Measurements from ENCODE around the gene CDH5.

The CDH5 gene

DNA sequence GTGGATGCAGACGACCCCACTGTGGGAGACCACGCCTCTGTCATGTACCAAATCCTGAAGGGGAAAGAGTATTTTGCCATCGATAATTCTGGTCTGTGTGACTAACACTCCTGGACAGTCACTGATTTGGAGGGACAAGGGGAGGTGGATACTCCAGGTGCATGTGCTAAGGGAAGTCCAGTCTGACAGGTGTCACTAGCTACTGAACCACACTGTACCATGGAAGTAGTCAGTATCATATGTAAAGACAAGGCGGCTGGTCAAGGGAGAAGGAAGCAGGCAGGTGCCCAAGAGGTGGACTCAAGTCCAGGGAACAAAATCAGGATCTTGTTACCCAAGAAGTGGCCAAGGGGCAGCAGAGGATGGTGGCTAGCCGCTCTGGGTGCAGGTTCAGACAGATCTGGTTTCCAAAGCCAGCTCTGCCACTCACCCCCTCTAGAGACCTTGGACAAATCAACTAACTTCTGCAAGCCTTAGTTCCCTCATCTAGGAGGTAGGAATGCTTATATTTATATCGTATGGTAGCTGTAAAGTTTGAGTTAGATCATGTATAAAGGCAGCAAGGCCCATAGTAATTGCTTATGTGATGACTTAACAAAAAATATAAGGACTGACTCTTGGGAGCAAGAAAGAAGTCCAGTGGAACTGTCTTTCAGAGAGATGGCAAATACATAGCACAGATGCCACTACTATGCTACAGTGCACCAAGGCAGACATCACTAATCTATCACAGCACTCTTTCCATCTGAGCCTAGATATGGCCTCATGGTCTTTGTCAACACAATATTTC, 22.1 kb downstream of the CDH5 start:
- TF ChIP-seq, protein P1, sequence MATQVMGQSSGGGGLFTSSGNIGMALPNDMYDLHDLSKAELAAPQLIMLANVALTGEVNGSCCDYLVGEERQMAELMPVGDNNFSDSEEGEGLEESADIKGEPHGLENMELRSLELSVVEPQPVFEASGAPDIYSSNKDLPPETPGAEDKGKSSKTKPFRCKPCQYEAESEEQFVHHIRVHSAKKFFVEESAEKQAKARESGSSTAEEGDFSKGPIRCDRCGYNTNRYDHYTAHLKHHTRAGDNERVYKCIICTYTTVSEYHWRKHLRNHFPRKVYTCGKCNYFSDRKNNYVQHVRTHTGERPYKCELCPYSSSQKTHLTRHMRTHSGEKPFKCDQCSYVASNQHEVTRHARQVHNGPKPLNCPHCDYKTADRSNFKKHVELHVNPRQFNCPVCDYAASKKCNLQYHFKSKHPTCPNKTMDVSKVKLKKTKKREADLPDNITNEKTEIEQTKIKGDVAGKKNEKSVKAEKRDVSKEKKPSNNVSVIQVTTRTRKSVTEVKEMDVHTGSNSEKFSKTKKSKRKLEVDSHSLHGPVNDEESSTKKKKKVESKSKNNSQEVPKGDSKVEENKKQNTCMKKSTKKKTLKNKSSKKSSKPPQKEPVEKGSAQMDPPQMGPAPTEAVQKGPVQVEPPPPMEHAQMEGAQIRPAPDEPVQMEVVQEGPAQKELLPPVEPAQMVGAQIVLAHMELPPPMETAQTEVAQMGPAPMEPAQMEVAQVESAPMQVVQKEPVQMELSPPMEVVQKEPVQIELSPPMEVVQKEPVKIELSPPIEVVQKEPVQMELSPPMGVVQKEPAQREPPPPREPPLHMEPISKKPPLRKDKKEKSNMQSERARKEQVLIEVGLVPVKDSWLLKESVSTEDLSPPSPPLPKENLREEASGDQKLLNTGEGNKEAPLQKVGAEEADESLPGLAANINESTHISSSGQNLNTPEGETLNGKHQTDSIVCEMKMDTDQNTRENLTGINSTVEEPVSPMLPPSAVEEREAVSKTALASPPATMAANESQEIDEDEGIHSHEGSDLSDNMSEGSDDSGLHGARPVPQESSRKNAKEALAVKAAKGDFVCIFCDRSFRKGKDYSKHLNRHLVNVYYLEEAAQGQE (IDR thresholded peaks at IDR 0.05; ENCODE audit: low read depth): no peak
- TF ChIP-seq EGR1 (IDR thresholded peaks at IDR 0.05): no peak
- TF ChIP-seq CREB1 (IDR thresholded peaks at IDR 0.05; ENCODE audit: low read depth): no peak
- no peak for TF ChIP-seq FOXM1 (IDR thresholded peaks at IDR 0.05; ENCODE audit: borderline replicate concordance, low read depth)
- no peak for TF ChIP-seq TCF12 (IDR thresholded peaks at IDR 0.05; ENCODE audit: low read depth)

DNA sequence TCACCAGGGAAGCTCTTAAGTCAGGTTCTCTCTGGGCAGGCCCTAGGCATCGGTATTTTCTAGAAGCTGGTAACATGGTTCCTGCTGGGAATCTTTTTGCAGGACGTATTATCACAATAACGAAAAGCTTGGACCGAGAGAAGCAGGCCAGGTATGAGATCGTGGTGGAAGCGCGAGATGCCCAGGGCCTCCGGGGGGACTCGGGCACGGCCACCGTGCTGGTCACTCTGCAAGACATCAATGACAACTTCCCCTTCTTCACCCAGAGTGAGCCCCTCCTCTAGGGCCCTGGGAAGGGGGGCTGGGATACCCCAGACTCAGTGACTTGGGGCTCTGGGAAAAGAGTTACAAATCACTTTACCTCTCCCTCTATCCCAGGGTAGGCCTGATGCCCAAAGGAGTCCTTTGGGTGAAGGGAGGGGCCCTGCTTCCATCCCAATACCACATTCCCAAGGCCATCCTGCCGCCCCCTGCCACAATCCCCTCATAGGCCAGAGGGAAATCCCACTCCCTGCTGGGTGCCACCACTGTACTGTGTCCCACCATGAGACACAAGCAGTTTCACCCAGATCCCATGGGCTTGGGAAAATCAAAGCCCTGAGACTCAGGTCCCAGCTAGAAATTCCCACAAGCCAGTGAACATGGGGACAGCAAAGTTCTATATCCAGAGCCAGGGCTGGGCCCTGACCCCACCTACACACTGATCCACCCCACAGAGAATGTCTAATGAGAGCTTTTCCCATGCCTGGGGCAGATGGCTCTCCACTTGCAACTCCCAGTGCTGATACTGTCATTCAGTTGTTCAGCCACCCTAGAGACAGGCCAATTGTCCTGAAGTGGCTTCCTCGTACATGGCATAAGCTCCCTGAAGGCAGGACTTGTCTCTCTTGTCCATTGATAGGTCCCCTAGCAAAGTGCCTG, 23.0 kb downstream of the CDH5 start:
- TF ChIP-seq TCF12 (IDR thresholded peaks at IDR 0.05; ENCODE audit: low read depth) (no peak), MAX (IDR thresholded peaks at IDR 0.05) (no peak), RAD21 (IDR thresholded peaks at IDR 0.05; ENCODE audit: low read depth) (no peak), CEBPB (IDR thresholded peaks at IDR 0.05) (no peak), TEAD4 (IDR thresholded peaks at IDR 0.05) (no peak), TAF1 (IDR thresholded peaks at IDR 0.05; ENCODE audit: low read depth) (no peak), NFIC (IDR thresholded peaks at IDR 0.05) (no peak), EP300 (IDR thresholded peaks at IDR 0.05; ENCODE audit: borderline replicate concordance) (no peak), YY1 (IDR thresholded peaks at IDR 0.05; ENCODE audit: low read depth) (no peak), FOXM1 (IDR thresholded peaks at IDR 0.05; ENCODE audit: borderline replicate concordance, low read depth) (no peak), EGR1 (IDR thresholded peaks at IDR 0.05) (no peak)
- TF ChIP-seq, protein P2, sequence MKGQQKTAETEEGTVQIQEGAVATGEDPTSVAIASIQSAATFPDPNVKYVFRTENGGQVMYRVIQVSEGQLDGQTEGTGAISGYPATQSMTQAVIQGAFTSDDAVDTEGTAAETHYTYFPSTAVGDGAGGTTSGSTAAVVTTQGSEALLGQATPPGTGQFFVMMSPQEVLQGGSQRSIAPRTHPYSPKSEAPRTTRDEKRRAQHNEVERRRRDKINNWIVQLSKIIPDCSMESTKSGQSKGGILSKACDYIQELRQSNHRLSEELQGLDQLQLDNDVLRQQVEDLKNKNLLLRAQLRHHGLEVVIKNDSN (IDR thresholded peaks at IDR 0.05): no peak
- TF ChIP-seq, protein P1 (IDR thresholded peaks at IDR 0.05; ENCODE audit: low read depth): no peak

DNA sequence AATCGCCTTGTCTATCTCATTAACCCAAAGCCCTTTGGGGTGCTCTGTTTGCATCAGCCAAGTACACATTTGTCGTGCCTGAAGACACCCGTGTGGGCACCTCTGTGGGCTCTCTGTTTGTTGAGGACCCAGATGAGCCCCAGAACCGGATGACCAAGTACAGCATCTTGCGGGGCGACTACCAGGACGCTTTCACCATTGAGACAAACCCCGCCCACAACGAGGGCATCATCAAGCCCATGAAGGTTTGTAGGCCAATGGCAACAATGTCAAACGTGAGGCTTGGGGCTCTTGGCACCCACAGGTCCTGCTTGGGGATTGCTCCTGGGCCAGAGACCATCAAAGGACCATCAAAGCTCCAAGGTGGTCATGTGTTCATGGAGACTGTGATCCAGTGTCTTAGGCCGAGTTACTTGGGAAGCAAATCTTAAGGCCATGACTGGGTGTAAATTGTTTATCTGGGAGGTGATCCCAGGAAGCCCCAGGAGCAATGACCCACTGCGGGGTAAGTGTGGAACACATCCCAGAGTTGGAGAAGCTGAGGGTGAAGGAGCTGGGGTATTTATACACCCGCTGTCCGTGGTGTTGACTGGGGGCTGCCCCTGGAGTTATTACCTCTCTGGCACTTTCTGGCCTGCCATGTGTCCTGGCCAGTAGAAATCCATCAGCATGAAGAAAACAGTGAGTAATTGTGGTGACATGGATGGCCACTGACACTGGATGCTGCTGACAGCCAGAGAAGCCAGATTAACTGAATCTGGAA, 24.0 kb downstream of the CDH5 start:
- TF ChIP-seq CREB1 (IDR thresholded peaks at IDR 0.05; ENCODE audit: low read depth): no peak
- TF ChIP-seq, protein P1 (IDR thresholded peaks at IDR 0.05; ENCODE audit: low read depth): no peak
- TF ChIP-seq TAF1 (IDR thresholded peaks at IDR 0.05; ENCODE audit: low read depth): no peak
- no peak for TF ChIP-seq NFIC (IDR thresholded peaks at IDR 0.05)
- TF ChIP-seq, protein P2 (IDR thresholded peaks at IDR 0.05): no peak
- TF ChIP-seq MAX (IDR thresholded peaks at IDR 0.05): no peak
- TF ChIP-seq CEBPB (IDR thresholded peaks at IDR 0.05): no peak
- no peak for TF ChIP-seq YY1 (IDR thresholded peaks at IDR 0.05; ENCODE audit: low read depth)
- no peak for TF ChIP-seq RAD21 (IDR thresholded peaks at IDR 0.05; ENCODE audit: low read depth)
- TF ChIP-seq FOXM1 (IDR thresholded peaks at IDR 0.05; ENCODE audit: borderline replicate concordance, low read depth): no peak
- TF ChIP-seq EGR1 (IDR thresholded peaks at IDR 0.05): no peak
- no peak for TF ChIP-seq TCF12 (IDR thresholded peaks at IDR 0.05; ENCODE audit: low read depth)
- no peak for TF ChIP-seq TEAD4 (IDR thresholded peaks at IDR 0.05)
- TF ChIP-seq ZBTB7A (IDR thresholded peaks at IDR 0.05; ENCODE audit: low read depth): no peak
- TF ChIP-seq EP300 (IDR thresholded peaks at IDR 0.05; ENCODE audit: borderline replicate concordance): no peak
